ENCODE results near the gene OR1J2.

DNA sequence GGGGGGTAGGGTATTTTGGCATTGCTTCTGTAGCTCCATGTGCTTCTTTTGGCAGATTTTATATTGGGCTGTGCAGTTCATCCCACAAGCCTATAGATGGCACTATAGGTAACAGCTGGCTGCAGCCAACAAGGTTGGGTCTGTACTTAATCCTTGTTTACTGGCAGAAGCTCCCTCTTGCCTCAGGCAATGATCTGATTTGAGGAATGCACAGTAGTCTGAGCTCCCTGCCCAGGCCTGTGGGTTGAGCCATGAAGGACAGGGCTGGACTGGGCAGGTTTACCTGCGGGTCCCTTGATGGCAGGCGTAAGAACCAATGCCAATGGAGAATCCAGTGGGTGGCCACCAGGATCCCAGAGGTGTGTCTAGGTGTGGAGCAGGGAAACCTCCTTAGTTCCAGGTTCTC lies 11.7 kb upstream of the OR1J2 start:
- TF ChIP-seq, protein P1, sequence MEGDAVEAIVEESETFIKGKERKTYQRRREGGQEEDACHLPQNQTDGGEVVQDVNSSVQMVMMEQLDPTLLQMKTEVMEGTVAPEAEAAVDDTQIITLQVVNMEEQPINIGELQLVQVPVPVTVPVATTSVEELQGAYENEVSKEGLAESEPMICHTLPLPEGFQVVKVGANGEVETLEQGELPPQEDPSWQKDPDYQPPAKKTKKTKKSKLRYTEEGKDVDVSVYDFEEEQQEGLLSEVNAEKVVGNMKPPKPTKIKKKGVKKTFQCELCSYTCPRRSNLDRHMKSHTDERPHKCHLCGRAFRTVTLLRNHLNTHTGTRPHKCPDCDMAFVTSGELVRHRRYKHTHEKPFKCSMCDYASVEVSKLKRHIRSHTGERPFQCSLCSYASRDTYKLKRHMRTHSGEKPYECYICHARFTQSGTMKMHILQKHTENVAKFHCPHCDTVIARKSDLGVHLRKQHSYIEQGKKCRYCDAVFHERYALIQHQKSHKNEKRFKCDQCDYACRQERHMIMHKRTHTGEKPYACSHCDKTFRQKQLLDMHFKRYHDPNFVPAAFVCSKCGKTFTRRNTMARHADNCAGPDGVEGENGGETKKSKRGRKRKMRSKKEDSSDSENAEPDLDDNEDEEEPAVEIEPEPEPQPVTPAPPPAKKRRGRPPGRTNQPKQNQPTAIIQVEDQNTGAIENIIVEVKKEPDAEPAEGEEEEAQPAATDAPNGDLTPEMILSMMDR (IDR thresholded peaks at IDR 0.05), result peak in 3 of 4 experiments; percentile 28 to 51 (median 46)
- TF ChIP-seq POLR2A (IDR thresholded peaks at IDR 0.05) (no peak), POLR2AphosphoS5 (IDR thresholded peaks at IDR 0.05) (peak; percentile 31)

All from prostate gland (tissue), 2 donors.